Measurements from ENCODE around the gene LCORL. TPM values are rescaled to one million over a fixed set of nuclear protein-coding genes. Genes with fewer than 3 reads are reported as not detected.

LCORL gene
- total RNA-seq, 1 donor from 2014 or later: 10.3 TPM

DNA sequence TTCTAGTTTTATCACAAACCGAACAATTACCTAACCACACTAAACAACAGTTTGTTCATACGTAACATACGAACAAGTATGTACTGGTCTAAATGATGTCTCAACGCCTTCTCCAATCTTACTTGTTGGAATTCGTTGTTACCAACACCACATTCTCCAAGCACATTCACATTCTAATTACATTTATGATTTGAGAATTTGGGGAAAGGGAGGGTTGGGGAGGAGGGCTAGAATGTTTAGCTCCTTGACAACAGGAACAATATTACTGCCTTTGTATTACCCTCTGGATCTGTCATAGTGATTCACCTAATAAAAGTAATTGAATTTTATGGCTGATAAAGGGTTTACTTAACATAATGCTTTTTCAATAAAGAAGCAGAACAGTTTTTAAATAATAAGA, 24.4 kb downstream of the LCORL start:
- H3K27me3 Mint-ChIP-seq (ENCODE audit: low read depth, unreplicated experiment): no peaks in the 10 kb centered on the region
- no peak for TF ChIP-seq EZH2 (IDR thresholded peaks at IDR 0.05; ENCODE audit: insufficient read depth, low read length)
- no peak for TF ChIP-seq CTCF (IDR thresholded peaks at IDR 0.05; ENCODE audit: insufficient read depth, low read depth, low read length)

DNA sequence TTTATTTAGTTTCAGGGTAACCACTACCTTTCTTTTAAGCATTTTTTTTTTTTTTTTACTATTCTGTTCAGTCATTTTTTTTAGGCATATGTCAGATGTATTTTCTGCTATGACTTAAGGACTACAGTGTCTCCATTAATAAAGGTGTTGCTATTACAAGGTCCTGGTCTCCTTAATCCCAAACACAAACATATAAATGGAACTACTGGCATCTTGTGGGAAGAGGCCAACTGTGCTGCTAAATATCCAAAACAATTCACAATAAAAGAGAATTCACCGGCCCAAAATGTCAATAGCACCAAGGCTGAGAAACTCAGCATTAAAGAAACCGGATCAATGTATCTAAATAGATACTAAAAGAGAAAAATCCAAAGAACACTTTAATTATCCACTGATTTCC, 26.4 kb downstream of the LCORL start:
- DNase-seq (ENCODE audit: low read depth): no peak
- Histone ChIP-seq H3K4me2 (ENCODE audit: low read length) (no peak overlapping the region), H3K27me3 (ENCODE audit: insufficient read depth, low read length) (no peaks in the 10 kb centered on the region), H3K4me1 (ENCODE audit: insufficient read depth, low read length) (no peaks in the 10 kb centered on the region), H3K79me2 (ENCODE audit: insufficient read depth, low read length) (peaks cover 52% of the 10 kb centered on the region), H3K9me3 (ENCODE audit: insufficient read depth, low read depth, low read length) (no peaks in the 10 kb centered on the region), H4K20me1 (ENCODE audit: insufficient read depth, low read length) (peaks cover 15% of the 10 kb centered on the region), H3K9ac (ENCODE audit: low read length) (no peak overlapping the region), H3K27ac (ENCODE audit: low read depth, low read length) (no peak overlapping the region), H3K36me3 (ENCODE audit: insufficient read depth, low read length) (no peaks in the 10 kb centered on the region), H2AFZ (ENCODE audit: low read depth, low read length) (no peak overlapping the region), H3K4me3 (ENCODE audit: insufficient read depth, low read depth, low read length) (no peak overlapping the region)
- H3K36me3 Mint-ChIP-seq (ENCODE audit: low read depth, unreplicated experiment): no peaks in the 10 kb centered on the region
- H3K27ac Mint-ChIP-seq (ENCODE audit: unreplicated experiment): no peak overlapping the region
- FAIRE-seq: no peak
- TF ChIP-seq CTCF (IDR thresholded peaks at IDR 0.05; ENCODE audit: insufficient read depth, low read depth, low read length): no peak
- no peak for TF ChIP-seq EZH2 (IDR thresholded peaks at IDR 0.05; ENCODE audit: insufficient read depth, low read length)
- no peaks in the 10 kb centered on the region for H3K9me3 Mint-ChIP-seq (ENCODE audit: unreplicated experiment)
- H3K4me1 Mint-ChIP-seq (ENCODE audit: low read depth, unreplicated experiment): no peaks in the 10 kb centered on the region
- H3K27me3 Mint-ChIP-seq (ENCODE audit: low read depth, unreplicated experiment): no peaks in the 10 kb centered on the region
- H3K4me3 Mint-ChIP-seq (ENCODE audit: unreplicated experiment): no peak overlapping the region

More for the DNA sequence above, 24.4 kb downstream of the LCORL start:
- no peak for DNase-seq (ENCODE audit: low read depth)
- H3K27ac Mint-ChIP-seq (ENCODE audit: unreplicated experiment): no peak overlapping the region
- no peak overlapping the region for H2AFZ ChIP-seq (ENCODE audit: low read depth, low read length)
- no peak overlapping the region for H3K4me3 Mint-ChIP-seq (ENCODE audit: unreplicated experiment)
- FAIRE-seq: no peak
- H4K20me1 ChIP-seq (ENCODE audit: insufficient read depth, low read length): peaks cover 13% of the 10 kb centered on the region
- H3K27ac ChIP-seq (ENCODE audit: low read depth, low read length): no peak overlapping the region
- peaks cover 60% of the 10 kb centered on the region for H3K79me2 ChIP-seq (ENCODE audit: insufficient read depth, low read length)
- no peaks in the 10 kb centered on the region for H3K4me1 ChIP-seq (ENCODE audit: insufficient read depth, low read length)
- H3K9me3 Mint-ChIP-seq (ENCODE audit: unreplicated experiment): no peaks in the 10 kb centered on the region
- H3K36me3 Mint-ChIP-seq (ENCODE audit: low read depth, unreplicated experiment): no peaks in the 10 kb centered on the region
- H3K4me1 Mint-ChIP-seq (ENCODE audit: low read depth, unreplicated experiment): no peaks in the 10 kb centered on the region
- H3K4me3 ChIP-seq (ENCODE audit: insufficient read depth, low read depth, low read length): no peak overlapping the region
- H3K36me3 ChIP-seq (ENCODE audit: insufficient read depth, low read length): no peaks in the 10 kb centered on the region
- no peak overlapping the region for H3K4me2 ChIP-seq (ENCODE audit: low read length)
- H3K9ac ChIP-seq (ENCODE audit: low read length): no peak overlapping the region
- no peaks in the 10 kb centered on the region for H3K9me3 ChIP-seq (ENCODE audit: insufficient read depth, low read depth, low read length)
- H3K27me3 ChIP-seq (ENCODE audit: insufficient read depth, low read length): no peaks in the 10 kb centered on the region

GRCh38 chr4:17985832-17986231, 35.7 kb downstream of the LCORL start:
- TF ChIP-seq EZH2 (IDR thresholded peaks at IDR 0.05; ENCODE audit: insufficient read depth, low read length): no peak
- TF ChIP-seq CTCF (IDR thresholded peaks at IDR 0.05; ENCODE audit: insufficient read depth, low read depth, low read length): no peak
- Histone ChIP-seq H3K9me3 (ENCODE audit: insufficient read depth, low read depth, low read length) (no peaks in the 10 kb centered on the region), H3K9ac (ENCODE audit: low read length) (no peak overlapping the region), H3K4me3 (ENCODE audit: insufficient read depth, low read depth, low read length) (no peak overlapping the region), H3K36me3 (ENCODE audit: insufficient read depth, low read length) (no peaks in the 10 kb centered on the region), H3K79me2 (ENCODE audit: insufficient read depth, low read length) (peaks cover 8% of the 10 kb centered on the region), H3K27me3 (ENCODE audit: insufficient read depth, low read length) (no peaks in the 10 kb centered on the region), H3K4me1 (ENCODE audit: insufficient read depth, low read length) (no peaks in the 10 kb centered on the region), H3K27ac (ENCODE audit: low read depth, low read length) (no peak overlapping the region), H3K4me2 (ENCODE audit: low read length) (no peak overlapping the region), H2AFZ (ENCODE audit: low read depth, low read length) (no peak overlapping the region), H4K20me1 (ENCODE audit: insufficient read depth, low read length) (peaks cover under 1% of the 10 kb centered on the region)
- peaks cover 4% of the 10 kb centered on the region for H3K36me3 Mint-ChIP-seq (ENCODE audit: low read depth, unreplicated experiment)
- peaks cover 10% of the 10 kb centered on the region for H3K9me3 Mint-ChIP-seq (ENCODE audit: unreplicated experiment)
- no peak for DNase-seq (ENCODE audit: low read depth)
- H3K4me3 Mint-ChIP-seq (ENCODE audit: unreplicated experiment): no peak overlapping the region
- H3K27ac Mint-ChIP-seq (ENCODE audit: unreplicated experiment): no peak overlapping the region
- H3K4me1 Mint-ChIP-seq (ENCODE audit: low read depth, unreplicated experiment): no peaks in the 10 kb centered on the region
- FAIRE-seq: no peak
- H3K27me3 Mint-ChIP-seq (ENCODE audit: low read depth, unreplicated experiment): no peaks in the 10 kb centered on the region
